GM23338 (cell line): ENCODE data around the gene FRMPD1. TPM values are rescaled to one million over a fixed set of nuclear protein-coding genes. Genes with fewer than 3 reads are reported as not detected.

Experiments
- ATAC-seq: fragments of 200-7000 bp; cut with Tn5 transposase; 3 replicates; pipeline ENCODE4 v1.9.1; 2020
- DNase-seq: peaks from one replicate; pipeline ENCODE4 v3.0.0-alpha.2; 2015; ENCODE audit warnings: low spot score
- H2AFZ ChIP-seq: fragments of 200-600 bp; sonication (generic); 2 replicates; pipeline ENCODE4 v1.8.0; 2016; ENCODE audit warnings: antibody characterized with exemption, mild to moderate bottlenecking, moderate library complexity
- H3F3A ChIP-seq: fragments of 200-600 bp; sonication (generic); replicated peaks from 2 replicates; pipeline ENCODE4 v1.8.0; 2017; ENCODE audit warnings: antibody characterized with exemption, mixed run types, low read depth
- H3K27ac ChIP-seq: fragments of 200-600 bp; sonication (generic); 2 replicates; pipeline ENCODE4 v1.6.1; 2016; ENCODE audit warnings: low read depth
- H3K27me3 ChIP-seq: fragments of 200-600 bp; sonication (generic); 2 replicates; pipeline ENCODE4 v1.8.0; 2016; ENCODE audit warnings: mild to moderate bottlenecking, mixed run types, moderate library complexity; ENCODE audit not compliant: insufficient read depth
- H3K36me3 ChIP-seq: fragments of 200-600 bp; sonication (generic); 2 replicates; pipeline ENCODE4 v1.8.0; 2016; ENCODE audit warnings: mild to moderate bottlenecking; ENCODE audit not compliant: insufficient read depth
- H3K4me1 ChIP-seq: fragments of 200-600 bp; sonication (generic); 2 replicates; pipeline ENCODE4 v1.8.0; 2016; ENCODE audit warnings: mild to moderate bottlenecking, moderate library complexity; ENCODE audit not compliant: insufficient read depth
- H3K4me2 ChIP-seq: fragments of 200-600 bp; sonication (generic); 2 replicates; pipeline ENCODE4 v1.7.1; 2017; ENCODE audit warnings: mixed run types
- H3K4me3 ChIP-seq: fragments of 200-600 bp; sonication (generic); 2 replicates; pipeline ENCODE4 v1.6.1; 2016; ENCODE audit warnings: mixed run types
- H3K79me2 ChIP-seq: fragments of 200-600 bp; sonication (generic); replicated peaks from 2 replicates; pipeline ENCODE4 v1.8.0; 2017; ENCODE audit warnings: mild to moderate bottlenecking; ENCODE audit not compliant: insufficient read depth
- H3K9me2 ChIP-seq: fragments of 200-600 bp; sonication (generic); 2 replicates; pipeline ENCODE4 v1.8.0; 2017; ENCODE audit not compliant: insufficient read depth
- H4K20me1 ChIP-seq: fragments of 200-600 bp; sonication (generic); replicated peaks from 2 replicates; pipeline ENCODE4 v1.8.0; 2017; ENCODE audit warnings: mild to moderate bottlenecking; ENCODE audit not compliant: insufficient read depth
- H3K27ac Mint-ChIP-seq: 2 replicates; pipeline ENCODE4 v1.8.0; 2020; ENCODE audit warnings: inconsistent platforms, mild to moderate bottlenecking, moderate library complexity, mixed read lengths
- H3K27me3 Mint-ChIP-seq: 3 replicates; pipeline ENCODE4 v1.8.0; 2022; ENCODE audit warnings: low read depth, mild to moderate bottlenecking, moderate library complexity, mixed read lengths, inconsistent platforms; ENCODE audit not compliant: insufficient read depth, poor library complexity
- H3K36me3 Mint-ChIP-seq: 3 replicates; pipeline ENCODE4 v1.8.0; 2021; ENCODE audit warnings: low read depth, mild to moderate bottlenecking, inconsistent platforms, moderate library complexity, mixed read lengths
- H3K4me1 Mint-ChIP-seq: 3 replicates; pipeline ENCODE4 v1.8.0; 2020; ENCODE audit warnings: mild to moderate bottlenecking, inconsistent platforms, mixed read lengths
- H3K4me3 Mint-ChIP-seq: 3 replicates; pipeline ENCODE4 v1.8.0; 2021; ENCODE audit warnings: moderate library complexity, mild to moderate bottlenecking, inconsistent platforms, mixed read lengths
- H3K9me3 Mint-ChIP-seq: 3 replicates; pipeline ENCODE4 v1.8.0; 2020; ENCODE audit warnings: moderate library complexity, mild to moderate bottlenecking, inconsistent platforms, mixed read lengths
- CREB1 ChIP-seq: fragments of 250-450 bp; sonication (Bioruptor Pico); IDR thresholded peaks from 2 replicates; pipeline ENCODE4 v1.5.0; 2020; ENCODE audit warnings: low read depth, mild to moderate bottlenecking, moderate library complexity
- EZH2 ChIP-seq: fragments of 200-600 bp; sonication (generic); IDR thresholded peaks from one replicate; pipeline ENCODE4 v1.8.0; 2017; ENCODE audit warnings: antibody characterized with exemption, mild to moderate bottlenecking, low read depth; ENCODE audit not compliant: unreplicated experiment
- JUNB ChIP-seq: IDR thresholded peaks from one replicate; pipeline ENCODE4 v1.6.1; 2016; ENCODE audit warnings: antibody characterized with exemption; ENCODE audit not compliant: unreplicated experiment
- NANOG ChIP-seq: IDR thresholded peaks from 2 replicates; pipeline ENCODE4 v1.6.1; 2016; ENCODE audit warnings: antibody characterized with exemption, borderline replicate concordance
- POLR2AphosphoS5 ChIP-seq: IDR thresholded peaks from 2 replicates; pipeline ENCODE4 v1.6.1; 2016; ENCODE audit warnings: antibody characterized with exemption, low read depth
- STAT1 ChIP-seq: IDR thresholded peaks from one replicate; pipeline ENCODE4 v1.6.1; 2016; ENCODE audit warnings: antibody characterized with exemption; ENCODE audit not compliant: unreplicated experiment
- ZNF331 ChIP-seq: fragments of 250-450 bp; sonication (Bioruptor Pico); IDR thresholded peaks from 2 replicates; pipeline ENCODE4 v1.5.0; 2020; ENCODE audit warnings: low read depth, mild to moderate bottlenecking, moderate library complexity
- polyA plus RNA-seq: library from polyadenylated mRNA; unstranded; fragments of >200 nt; fragmentation: Nextera tagmentation; extraction: Ambion mirVana; gene quantifications from 2 replicates; pipeline ENCODE4 v1.2.1, GENCODE V29; 2016
- total RNA-seq: library from RNA; depleted of rRNA; stranded (reverse); fragments of >200 nt; shearing (Covaris generic); gene quantifications from 2 replicates; pipeline ENCODE4 v1.2.3, GENCODE V29; 2014
- TF ChIP-seq, protein P1 (sequence below): fragments of 250-450 bp; sonication (Bioruptor Pico); IDR thresholded peaks from 2 replicates; pipeline ENCODE4 v1.5.0; 2020; ENCODE audit warnings: mild to moderate bottlenecking, moderate library complexity
- TF ChIP-seq, protein P2 (sequence below): IDR thresholded peaks from one replicate; pipeline ENCODE4 v1.6.1; 2018; ENCODE audit warnings: antibody characterized with exemption; ENCODE audit not compliant: unreplicated experiment
- TF ChIP-seq, protein P3 (sequence below): IDR thresholded peaks from 2 replicates; pipeline ENCODE4 v1.6.1; 2016; ENCODE audit warnings: antibody characterized with exemption

Gene FRMPD1
- total and polyA plus RNA-seq, 2 experiments from 2014 or later = 0.23 to 0.63 TPM

DNA sequence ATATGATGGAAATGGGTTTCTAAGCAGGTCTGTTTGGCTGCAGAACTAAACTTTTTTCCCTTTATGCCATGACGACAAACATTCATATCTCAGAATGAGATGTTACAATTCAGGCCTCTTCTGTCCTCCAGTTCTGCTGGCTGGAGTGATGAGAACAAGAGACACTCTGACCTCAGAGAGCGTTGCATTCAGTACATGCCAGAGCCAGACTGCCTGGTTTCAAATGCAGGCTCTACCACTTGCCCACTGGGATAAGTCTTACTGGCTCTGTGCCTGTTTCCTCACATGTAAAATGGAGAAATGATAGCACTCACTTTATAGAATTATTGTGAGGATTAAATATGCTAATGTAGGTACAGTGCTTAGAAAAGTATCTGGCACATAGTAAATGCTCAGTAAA is 33.6 kb upstream of the FRMPD1 start:
- H4K20me1 ChIP-seq = no peaks in the 10 kb centered on the region

DNA sequence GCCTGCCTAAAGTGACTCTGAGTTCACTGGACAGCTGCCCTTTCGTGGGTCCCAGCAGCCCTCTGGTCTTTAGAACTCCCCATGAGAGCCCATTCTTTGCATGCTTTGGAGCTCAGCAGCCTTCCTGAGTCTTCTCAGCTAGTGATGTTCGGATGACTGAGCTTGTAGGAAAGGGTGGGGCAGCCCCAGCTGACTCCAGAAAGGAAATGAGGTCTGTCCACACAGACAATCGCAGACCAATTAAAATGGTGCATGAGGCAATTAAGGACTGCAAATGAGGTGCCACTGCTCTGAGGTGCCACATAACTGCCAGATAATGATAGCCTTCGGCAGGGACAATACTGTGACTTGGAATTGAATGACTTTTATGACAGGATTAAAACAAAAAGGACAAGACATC is 32.9 kb upstream of the FRMPD1 start:
- no peaks in the 10 kb centered on the region for H3K36me3 Mint-ChIP-seq
- H3K4me3 Mint-ChIP-seq = no peak overlapping the region
- Histone ChIP-seq H3K27me3 (no peaks in the 10 kb centered on the region), H4K20me1 (no peaks in the 10 kb centered on the region), H3K36me3 (no peaks in the 10 kb centered on the region), H3K79me2 (no peaks in the 10 kb centered on the region), H3F3A (no peaks in the 10 kb centered on the region), H3K27ac (no peak overlapping the region), H2AFZ (no peak overlapping the region), H3K4me2 (no peak overlapping the region), H3K4me1 (no peaks in the 10 kb centered on the region; the same call in 1 of the 2 replicates), H3K9me2 (no peaks in the 10 kb centered on the region), H3K4me3 (no peak overlapping the region)
- no peaks in the 10 kb centered on the region for H3K27me3 Mint-ChIP-seq
- no peaks in the 10 kb centered on the region for H3K9me3 Mint-ChIP-seq
- ATAC-seq = peak; percentile 26; the same call in 1 of the 3 replicates
- no peak overlapping the region for H3K27ac Mint-ChIP-seq
- no peaks in the 10 kb centered on the region; the same call in 2 of the 3 replicates for H3K4me1 Mint-ChIP-seq
- DNase-seq = peak; percentile 17
- TF ChIP-seq JUNB = no peak
- TF ChIP-seq, protein P1, sequence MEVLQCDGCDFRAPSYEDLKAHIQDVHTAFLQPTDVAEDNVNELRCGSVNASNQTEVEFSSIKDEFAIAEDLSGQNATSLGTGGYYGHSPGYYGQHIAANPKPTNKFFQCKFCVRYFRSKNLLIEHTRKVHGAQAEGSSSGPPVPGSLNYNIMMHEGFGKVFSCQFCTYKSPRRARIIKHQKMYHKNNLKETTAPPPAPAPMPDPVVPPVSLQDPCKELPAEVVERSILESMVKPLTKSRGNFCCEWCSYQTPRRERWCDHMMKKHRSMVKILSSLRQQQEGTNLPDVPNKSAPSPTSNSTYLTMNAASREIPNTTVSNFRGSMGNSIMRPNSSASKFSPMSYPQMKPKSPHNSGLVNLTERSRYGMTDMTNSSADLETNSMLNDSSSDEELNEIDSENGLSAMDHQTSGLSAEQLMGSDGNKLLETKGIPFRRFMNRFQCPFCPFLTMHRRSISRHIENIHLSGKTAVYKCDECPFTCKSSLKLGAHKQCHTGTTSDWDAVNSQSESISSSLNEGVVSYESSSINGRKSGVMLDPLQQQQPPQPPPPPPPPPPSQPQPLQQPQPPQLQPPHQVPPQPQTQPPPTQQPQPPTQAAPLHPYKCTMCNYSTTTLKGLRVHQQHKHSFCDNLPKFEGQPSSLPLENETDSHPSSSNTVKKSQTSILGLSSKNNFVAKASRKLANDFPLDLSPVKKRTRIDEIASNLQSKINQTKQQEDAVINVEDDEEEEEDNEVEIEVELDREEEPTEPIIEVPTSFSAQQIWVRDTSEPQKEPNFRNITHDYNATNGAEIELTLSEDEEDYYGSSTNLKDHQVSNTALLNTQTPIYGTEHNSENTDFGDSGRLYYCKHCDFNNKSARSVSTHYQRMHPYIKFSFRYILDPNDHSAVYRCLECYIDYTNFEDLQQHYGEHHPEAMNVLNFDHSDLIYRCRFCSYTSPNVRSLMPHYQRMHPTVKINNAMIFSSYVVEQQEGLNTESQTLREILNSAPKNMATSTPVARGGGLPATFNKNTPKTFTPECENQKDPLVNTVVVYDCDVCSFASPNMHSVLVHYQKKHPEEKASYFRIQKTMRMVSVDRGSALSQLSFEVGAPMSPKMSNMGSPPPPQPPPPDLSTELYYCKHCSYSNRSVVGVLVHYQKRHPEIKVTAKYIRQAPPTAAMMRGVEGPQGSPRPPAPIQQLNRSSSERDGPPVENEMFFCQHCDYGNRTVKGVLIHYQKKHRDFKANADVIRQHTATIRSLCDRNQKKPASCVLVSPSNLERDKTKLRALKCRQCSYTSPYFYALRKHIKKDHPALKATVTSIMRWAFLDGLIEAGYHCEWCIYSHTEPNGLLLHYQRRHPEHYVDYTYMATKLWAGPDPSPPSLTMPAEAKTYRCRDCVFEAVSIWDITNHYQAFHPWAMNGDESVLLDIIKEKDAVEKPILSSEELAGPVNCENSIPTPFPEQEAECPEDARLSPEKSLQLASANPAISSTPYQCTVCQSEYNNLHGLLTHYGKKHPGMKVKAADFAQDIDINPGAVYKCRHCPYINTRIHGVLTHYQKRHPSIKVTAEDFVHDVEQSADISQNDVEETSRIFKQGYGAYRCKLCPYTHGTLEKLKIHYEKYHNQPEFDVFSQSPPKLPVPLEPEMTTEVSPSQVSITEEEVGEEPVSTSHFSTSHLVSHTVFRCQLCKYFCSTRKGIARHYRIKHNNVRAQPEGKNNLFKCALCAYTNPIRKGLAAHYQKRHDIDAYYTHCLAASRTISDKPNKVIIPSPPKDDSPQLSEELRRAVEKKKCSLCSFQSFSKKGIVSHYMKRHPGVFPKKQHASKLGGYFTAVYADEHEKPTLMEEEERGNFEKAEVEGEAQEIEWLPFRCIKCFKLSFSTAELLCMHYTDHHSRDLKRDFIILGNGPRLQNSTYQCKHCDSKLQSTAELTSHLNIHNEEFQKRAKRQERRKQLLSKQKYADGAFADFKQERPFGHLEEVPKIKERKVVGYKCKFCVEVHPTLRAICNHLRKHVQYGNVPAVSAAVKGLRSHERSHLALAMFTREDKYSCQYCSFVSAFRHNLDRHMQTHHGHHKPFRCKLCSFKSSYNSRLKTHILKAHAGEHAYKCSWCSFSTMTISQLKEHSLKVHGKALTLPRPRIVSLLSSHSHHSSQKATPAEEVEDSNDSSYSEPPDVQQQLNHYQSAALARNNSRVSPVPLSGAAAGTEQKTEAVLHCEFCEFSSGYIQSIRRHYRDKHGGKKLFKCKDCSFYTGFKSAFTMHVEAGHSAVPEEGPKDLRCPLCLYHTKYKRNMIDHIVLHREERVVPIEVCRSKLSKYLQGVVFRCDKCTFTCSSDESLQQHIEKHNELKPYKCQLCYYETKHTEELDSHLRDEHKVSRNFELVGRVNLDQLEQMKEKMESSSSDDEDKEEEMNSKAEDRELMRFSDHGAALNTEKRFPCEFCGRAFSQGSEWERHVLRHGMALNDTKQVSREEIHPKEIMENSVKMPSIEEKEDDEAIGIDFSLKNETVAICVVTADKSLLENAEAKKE (CRISPR knock-in tag) = no peak
- no peak for TF ChIP-seq STAT1
- no peak for TF ChIP-seq ZNF331 (CRISPR knock-in tag)
- TF ChIP-seq POLR2AphosphoS5 = no peak

More for the DNA sequence above, 33.6 kb upstream of the FRMPD1 start:
- no peak overlapping the region for H3K4me3 ChIP-seq
- H3K4me2 ChIP-seq = no peak overlapping the region
- Mint-ChIP-seq H3K27ac (no peak overlapping the region), H3K4me1 (no peaks in the 10 kb centered on the region; the same call in 2 of the 3 replicates), H3K9me3 (no peaks in the 10 kb centered on the region), H3K4me3 (no peak overlapping the region), H3K36me3 (no peaks in the 10 kb centered on the region), H3K27me3 (no peaks in the 10 kb centered on the region)
- no peak overlapping the region for H2AFZ ChIP-seq
- DNase-seq (no peak), ATAC-seq (no peak)
- H3K79me2 ChIP-seq = no peaks in the 10 kb centered on the region
- no peaks in the 10 kb centered on the region for H3K9me2 ChIP-seq
- H3K27me3 ChIP-seq = no peaks in the 10 kb centered on the region
- H3F3A ChIP-seq = no peaks in the 10 kb centered on the region
- TF ChIP-seq NANOG (no peak), CREB1 (CRISPR knock-in tag) (no peak), STAT1 (no peak), EZH2 (no peak)
- TF ChIP-seq, protein P2, sequence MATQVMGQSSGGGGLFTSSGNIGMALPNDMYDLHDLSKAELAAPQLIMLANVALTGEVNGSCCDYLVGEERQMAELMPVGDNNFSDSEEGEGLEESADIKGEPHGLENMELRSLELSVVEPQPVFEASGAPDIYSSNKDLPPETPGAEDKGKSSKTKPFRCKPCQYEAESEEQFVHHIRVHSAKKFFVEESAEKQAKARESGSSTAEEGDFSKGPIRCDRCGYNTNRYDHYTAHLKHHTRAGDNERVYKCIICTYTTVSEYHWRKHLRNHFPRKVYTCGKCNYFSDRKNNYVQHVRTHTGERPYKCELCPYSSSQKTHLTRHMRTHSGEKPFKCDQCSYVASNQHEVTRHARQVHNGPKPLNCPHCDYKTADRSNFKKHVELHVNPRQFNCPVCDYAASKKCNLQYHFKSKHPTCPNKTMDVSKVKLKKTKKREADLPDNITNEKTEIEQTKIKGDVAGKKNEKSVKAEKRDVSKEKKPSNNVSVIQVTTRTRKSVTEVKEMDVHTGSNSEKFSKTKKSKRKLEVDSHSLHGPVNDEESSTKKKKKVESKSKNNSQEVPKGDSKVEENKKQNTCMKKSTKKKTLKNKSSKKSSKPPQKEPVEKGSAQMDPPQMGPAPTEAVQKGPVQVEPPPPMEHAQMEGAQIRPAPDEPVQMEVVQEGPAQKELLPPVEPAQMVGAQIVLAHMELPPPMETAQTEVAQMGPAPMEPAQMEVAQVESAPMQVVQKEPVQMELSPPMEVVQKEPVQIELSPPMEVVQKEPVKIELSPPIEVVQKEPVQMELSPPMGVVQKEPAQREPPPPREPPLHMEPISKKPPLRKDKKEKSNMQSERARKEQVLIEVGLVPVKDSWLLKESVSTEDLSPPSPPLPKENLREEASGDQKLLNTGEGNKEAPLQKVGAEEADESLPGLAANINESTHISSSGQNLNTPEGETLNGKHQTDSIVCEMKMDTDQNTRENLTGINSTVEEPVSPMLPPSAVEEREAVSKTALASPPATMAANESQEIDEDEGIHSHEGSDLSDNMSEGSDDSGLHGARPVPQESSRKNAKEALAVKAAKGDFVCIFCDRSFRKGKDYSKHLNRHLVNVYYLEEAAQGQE = no peak
- TF ChIP-seq, protein P3, sequence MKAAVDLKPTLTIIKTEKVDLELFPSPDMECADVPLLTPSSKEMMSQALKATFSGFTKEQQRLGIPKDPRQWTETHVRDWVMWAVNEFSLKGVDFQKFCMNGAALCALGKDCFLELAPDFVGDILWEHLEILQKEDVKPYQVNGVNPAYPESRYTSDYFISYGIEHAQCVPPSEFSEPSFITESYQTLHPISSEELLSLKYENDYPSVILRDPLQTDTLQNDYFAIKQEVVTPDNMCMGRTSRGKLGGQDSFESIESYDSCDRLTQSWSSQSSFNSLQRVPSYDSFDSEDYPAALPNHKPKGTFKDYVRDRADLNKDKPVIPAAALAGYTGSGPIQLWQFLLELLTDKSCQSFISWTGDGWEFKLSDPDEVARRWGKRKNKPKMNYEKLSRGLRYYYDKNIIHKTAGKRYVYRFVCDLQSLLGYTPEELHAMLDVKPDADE = no peak
- H3K27ac ChIP-seq = no peak overlapping the region
- no peaks in the 10 kb centered on the region; the same call in 1 of the 2 replicates for H3K4me1 ChIP-seq
- H3K36me3 ChIP-seq = no peaks in the 10 kb centered on the region
